HCT116 (cell line): ENCODE measurements around the gene ALDOA.

Source experiments
- CEBPB ChIP-seq: IDR thresholded peaks from 2 replicates; pipeline ENCODE4 v1.6.1; 2012; ENCODE audit warnings: low read depth
- CTCF ChIP-seq, 3 experiments: fragments of 200-600 bp in 1 of 3; sonication (generic) in 1 of 3; IDR thresholded peaks in 2 of 3; conservative IDR thresholded peaks in 1 of 3; 2 replicates each; pipeline ENCODE4 v1.5.1; 2012 to 2017; ENCODE audit warnings: low read depth in 2 of 3, low read length in 2 of 3, antibody characterized with exemption in 1 of 3, borderline replicate concordance in 1 of 3, control low read depth in 1 of 3, mild to moderate bottlenecking in 1 of 3, mixed read lengths in 1 of 3, mixed run types in 1 of 3, moderate library complexity in 1 of 3; ENCODE audit not compliant: insufficient read depth in 1 of 3
- EZH2 ChIP-seq: fragments of 200-600 bp; sonication (generic); IDR thresholded peaks from 2 replicates; pipeline ENCODE4 v1.6.1; 2017; ENCODE audit warnings: antibody characterized with exemption, mixed run types
- EZH2phosphoT487 ChIP-seq: fragments of 200-600 bp; IDR thresholded peaks from 2 replicates; pipeline ENCODE4 v1.6.1; 2018; ENCODE audit warnings: antibody characterized with exemption, borderline replicate concordance
- JUND ChIP-seq: IDR thresholded peaks from 2 replicates; pipeline ENCODE4 v1.6.1; 2012
- MAX ChIP-seq: IDR thresholded peaks from 2 replicates; pipeline ENCODE4 v1.6.1; 2012
- POLR2A ChIP-seq: IDR thresholded peaks from 2 replicates; pipeline ENCODE4 v1.7.0; 2011; ENCODE audit warnings: borderline replicate concordance; ENCODE audit not compliant: insufficient read depth, insufficient read length; ENCODE audit errors: extremely low read depth
- POLR2AphosphoS5 ChIP-seq: IDR thresholded peaks from 2 replicates; pipeline ENCODE4 v1.6.1; 2011; ENCODE audit warnings: mild to moderate bottlenecking, low read depth, low read length, moderate library complexity
- REST ChIP-seq: IDR thresholded peaks from 2 replicates; pipeline ENCODE4 v1.6.1; 2012; ENCODE audit warnings: low read depth
- TCF7L2 ChIP-seq: IDR thresholded peaks from 2 replicates; pipeline ENCODE4 v1.7.0; 2011; ENCODE audit warnings: borderline replicate concordance, inconsistent platforms; ENCODE audit not compliant: insufficient read depth, insufficient read length; ENCODE audit errors: extremely low read depth
- ZBTB33 ChIP-seq: IDR thresholded peaks from 2 replicates; pipeline ENCODE4 v1.6.1; 2011; ENCODE audit warnings: mild to moderate bottlenecking, low read length, moderate library complexity; ENCODE audit not compliant: insufficient replicate concordance; ENCODE audit errors: extremely low read depth
- ZFX ChIP-seq: fragments of 450-650 bp; IDR thresholded peaks from 2 replicates; pipeline ENCODE4 v1.6.1; 2017
- ZNF274 ChIP-seq: fragments of 200-500 bp; sonication (Bioruptor generic); IDR thresholded peaks from 2 replicates; pipeline ENCODE4 v1.6.1; 2014; ENCODE audit warnings: mild to moderate bottlenecking, low read depth, low read length, inconsistent platforms

- no peak for TF ChIP-seq CTCF (IDR thresholded peaks at IDR 0.05 in 2 of 3, conservative IDR thresholded peaks at IDR 0.05 in 1 of 3; ENCODE audit: borderline replicate concordance in 1 of 3, insufficient read depth in 1 of 3, low read depth in 2 of 3, low read length in 2 of 3)
- TF ChIP-seq EZH2phosphoT487: no peak
- no peak for TF ChIP-seq ZBTB33
- TF ChIP-seq ZFX: no peak
- TF ChIP-seq POLR2A: no peak
- TF ChIP-seq EZH2: no peak
- TF ChIP-seq POLR2AphosphoS5: no peak
- no peak for TF ChIP-seq TCF7L2
- TF ChIP-seq CEBPB: no peak
- TF ChIP-seq JUND: no peak
- TF ChIP-seq MAX: no peak
- TF ChIP-seq REST: no peak
- no peak for TF ChIP-seq ZNF274
These were observed 13.9 kb downstream of the ALDOA start for GRCh38 chr16:30079480-30079879.
